A673 (cell line): ENCODE data around the gene OFD1. TPM values are rescaled to one million over a fixed set of nuclear protein-coding genes. Genes with fewer than 3 reads are reported as not detected.
A peak's percentile ranks its signal among the peaks of the same experiment; 100 is the strongest.

ENCODE experiments used
- BruUV-seq: library from RNA; stranded (reverse); fragments of 400-500 nt; replicated peaks from 2 replicates; lab custom pipeline; 2021; lab: Mats Ljungman, UMichigan
- CTCF ChIA-PET: fragments of 300-600 bp; sonication (Branson Sonifier 250); formaldehyde crosslinking; loops from one replicate; lab custom pipeline; 2022; ENCODE audit warnings: antibody characterized with exemption; lab: Charles Lee
- POLR2A ChIA-PET: fragments of 300-600 bp; sonication (Branson Sonifier 250); formaldehyde crosslinking; loops from one replicate; lab custom pipeline; 2022; ENCODE audit warnings: antibody characterized with exemption; ENCODE audit not compliant: low non-redundant PET; lab: Charles Lee
- DNase-seq: peaks from one replicate; pipeline ENCODE4 v3.0.0-alpha.2; 2015; ENCODE audit warnings: low spot score
- H3K27ac ChIP-seq: fragments of 200-600 bp; sonication (generic); 2 replicates; pipeline ENCODE4 v1.5.1; 2016; ENCODE audit warnings: mixed run types, low read depth, mild to moderate bottlenecking, mixed read lengths, antibody characterized with exemption, low read length; ENCODE audit not compliant: poor library complexity, severe bottlenecking
- H3K27me3 ChIP-seq: fragments of 200-600 bp; sonication (generic); replicated peaks from 2 replicates; pipeline ENCODE4 v1.6.1; 2017; ENCODE audit warnings: mixed run types, low read depth, mild to moderate bottlenecking, mixed read lengths, antibody characterized with exemption, low read length; ENCODE audit not compliant: insufficient read depth, poor library complexity
- H3K36me3 ChIP-seq: fragments of 200-600 bp; sonication (generic); 2 replicates; pipeline ENCODE4 v1.6.1; 2016; ENCODE audit warnings: mixed run types, mild to moderate bottlenecking, mixed read lengths, antibody characterized with exemption, low read length; ENCODE audit not compliant: insufficient read depth, poor library complexity, severe bottlenecking
- H3K4me1 ChIP-seq: fragments of 200-600 bp; sonication (generic); 2 replicates; pipeline ENCODE4 v1.6.1; 2017; ENCODE audit warnings: mixed run types, mild to moderate bottlenecking, mixed read lengths, antibody characterized with exemption, low read length; ENCODE audit not compliant: insufficient read depth, poor library complexity, severe bottlenecking
- H3K4me3 ChIP-seq: fragments of 200-600 bp; sonication (generic); 2 replicates; pipeline ENCODE4 v1.5.1; 2016; ENCODE audit warnings: low read depth, mixed run types, mild to moderate bottlenecking, mixed read lengths, low read length; ENCODE audit not compliant: poor library complexity, severe bottlenecking
- H3K9me3 ChIP-seq: fragments of 200-600 bp; sonication (generic); 2 replicates; pipeline ENCODE4 v1.6.1; 2016; ENCODE audit warnings: mixed run types, low read depth, mild to moderate bottlenecking, mixed read lengths, antibody characterized with exemption, low read length; ENCODE audit not compliant: poor library complexity, severe bottlenecking
- EZH2 ChIP-seq: fragments of 200-600 bp; sonication (generic); IDR thresholded peaks from 2 replicates; pipeline ENCODE4 v1.6.1; 2017; ENCODE audit warnings: borderline replicate concordance, low read depth, mild to moderate bottlenecking, mixed read lengths, antibody characterized with exemption, low read length; ENCODE audit not compliant: poor library complexity, severe bottlenecking
- intact Hi-C: fragments of 100-400 bp; cut with micrococcal nuclease; formaldehyde crosslinking; loops from one replicate; pipeline ENCODE4 v1.10.0; 2022; ENCODE audit not compliant: unreplicated experiment
- total RNA-seq: library from RNA; stranded (reverse); gene quantifications from 2 replicates; pipeline ENCODE4 v1.2.3, GENCODE V29; 2021
- TF ChIP-seq, protein P1 (sequence below): fragments of 300-800, 200-600 bp; sonication (generic); conservative IDR thresholded peaks from 2 replicates; pipeline ENCODE4 v1.5.1; 2017; ENCODE audit warnings: low read depth, mild to moderate bottlenecking, antibody characterized with exemption, low read length, moderate library complexity, mixed read lengths

Gene OFD1
- total RNA-seq, 1 experiment from 2014 or later = 28.6 TPM

DNA sequence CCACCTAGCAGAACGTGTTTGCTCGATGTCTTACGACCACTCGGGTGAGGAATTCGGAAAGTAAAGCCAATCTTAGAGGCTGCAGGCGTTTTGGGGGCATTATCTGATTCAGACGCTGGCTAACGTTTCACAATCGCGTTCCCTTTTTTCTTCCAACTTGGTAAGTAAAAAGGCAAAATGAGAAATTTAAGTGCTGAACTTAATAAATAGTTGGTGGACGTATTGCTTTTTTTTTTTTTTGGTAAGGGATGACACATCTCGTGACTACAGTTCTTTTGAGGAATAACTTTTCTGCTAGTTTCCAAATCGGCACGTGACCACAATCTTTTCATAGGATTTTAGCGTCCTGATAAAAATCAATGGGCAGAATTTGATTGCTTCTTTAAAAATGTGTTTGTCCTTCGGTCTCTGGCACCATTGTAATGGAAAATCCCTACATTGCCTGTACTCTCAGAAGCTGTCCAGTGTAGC is 44.8 kb upstream of the OFD1 start:
- Histone ChIP-seq H3K9me3 (no peaks in the 10 kb centered on the region), H3K4me3 (peak overlapping the region; percentile 82), H3K27ac (peak overlapping the region; percentile 87), H3K4me1 (peaks cover 31% of the 10 kb centered on the region), H3K36me3 (no peaks in the 10 kb centered on the region), H3K27me3 (peaks cover 5% of the 10 kb centered on the region)
- TF ChIP-seq, protein P1, sequence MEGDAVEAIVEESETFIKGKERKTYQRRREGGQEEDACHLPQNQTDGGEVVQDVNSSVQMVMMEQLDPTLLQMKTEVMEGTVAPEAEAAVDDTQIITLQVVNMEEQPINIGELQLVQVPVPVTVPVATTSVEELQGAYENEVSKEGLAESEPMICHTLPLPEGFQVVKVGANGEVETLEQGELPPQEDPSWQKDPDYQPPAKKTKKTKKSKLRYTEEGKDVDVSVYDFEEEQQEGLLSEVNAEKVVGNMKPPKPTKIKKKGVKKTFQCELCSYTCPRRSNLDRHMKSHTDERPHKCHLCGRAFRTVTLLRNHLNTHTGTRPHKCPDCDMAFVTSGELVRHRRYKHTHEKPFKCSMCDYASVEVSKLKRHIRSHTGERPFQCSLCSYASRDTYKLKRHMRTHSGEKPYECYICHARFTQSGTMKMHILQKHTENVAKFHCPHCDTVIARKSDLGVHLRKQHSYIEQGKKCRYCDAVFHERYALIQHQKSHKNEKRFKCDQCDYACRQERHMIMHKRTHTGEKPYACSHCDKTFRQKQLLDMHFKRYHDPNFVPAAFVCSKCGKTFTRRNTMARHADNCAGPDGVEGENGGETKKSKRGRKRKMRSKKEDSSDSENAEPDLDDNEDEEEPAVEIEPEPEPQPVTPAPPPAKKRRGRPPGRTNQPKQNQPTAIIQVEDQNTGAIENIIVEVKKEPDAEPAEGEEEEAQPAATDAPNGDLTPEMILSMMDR = no peak
- ChIA-PET CTCF (interaction anchor here (0.7 kb wide), 1 partner anchor 1890 kb away, joined by 6 read pairs; no protein-coding TSS in a partner anchor), POLR2A (no interaction called here)
- no peak for DNase-seq
- TSS peak; percentile 67 for BruUV-seq
- intact Hi-C loops = no loop called here

DNA sequence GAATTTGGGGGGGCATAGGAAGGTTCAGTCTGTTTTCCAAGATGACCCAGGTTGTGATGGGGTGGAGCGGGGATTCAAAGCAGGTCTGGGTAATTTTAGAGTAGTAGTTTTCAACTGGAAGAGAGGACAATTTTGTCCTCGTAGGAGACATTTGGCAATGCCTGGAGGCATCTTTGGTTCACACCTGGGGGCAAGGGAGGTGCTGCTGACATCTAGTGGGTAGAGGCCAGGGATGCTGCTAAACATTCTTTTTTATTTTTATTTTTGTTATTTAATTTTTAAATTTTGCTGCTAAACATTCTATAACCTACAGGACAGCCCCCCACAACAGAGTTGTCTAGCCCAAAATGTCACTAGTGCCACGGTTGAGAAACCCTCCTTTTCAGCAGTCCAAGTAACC is 43.7 kb upstream of the OFD1 start:
- Histone ChIP-seq H3K27ac (no peak overlapping the region), H3K27me3 (peaks cover 5% of the 10 kb centered on the region), H3K36me3 (no peaks in the 10 kb centered on the region), H3K9me3 (no peaks in the 10 kb centered on the region), H3K4me1 (peaks cover 37% of the 10 kb centered on the region), H3K4me3 (peak overlapping the region; percentile 82)
- TF ChIP-seq, protein P1 = no peak
- no peak for TF ChIP-seq EZH2
- ChIA-PET CTCF (no interaction called here), POLR2A (no interaction called here)
- no peak for DNase-seq
- intact Hi-C loops = no loop called here
- no TSS peak for BruUV-seq

DNA sequence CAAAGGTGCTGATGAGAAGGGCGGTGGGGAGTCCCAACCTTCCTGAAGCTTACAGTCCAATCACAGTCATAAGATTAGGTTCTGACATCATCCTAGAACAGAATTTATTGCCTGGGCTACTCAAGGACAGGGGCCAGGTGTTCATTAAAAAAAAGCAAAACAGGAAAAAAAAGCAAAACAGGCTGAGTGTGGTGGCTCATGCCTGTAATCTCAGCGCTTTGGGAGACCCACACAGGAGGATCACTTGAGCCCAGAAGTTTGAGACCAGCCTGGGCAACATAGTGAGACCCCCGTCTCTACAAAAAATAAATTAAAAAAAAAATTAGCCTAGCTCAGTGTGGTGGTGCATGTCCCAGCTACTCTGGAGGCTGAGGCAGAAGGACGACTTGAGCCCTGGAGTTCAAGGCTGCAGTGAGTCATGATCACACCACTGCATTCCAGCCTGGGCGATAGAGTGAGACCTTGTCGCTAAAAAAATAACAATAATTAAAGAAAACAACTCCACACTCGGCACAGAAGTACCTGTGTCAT is 42.6 kb upstream of the OFD1 start:
- ChIA-PET CTCF (no interaction called here), POLR2A (no interaction called here)
- no TSS peak for BruUV-seq
- peaks cover 37% of the 10 kb centered on the region for H3K4me1 ChIP-seq
- H3K27me3 ChIP-seq = peaks cover 5% of the 10 kb centered on the region
- no peak for DNase-seq
- no peak overlapping the region for H3K4me3 ChIP-seq
- no peak for TF ChIP-seq EZH2
- TF ChIP-seq, protein P1 = no peak
- no peak overlapping the region for H3K27ac ChIP-seq
- H3K36me3 ChIP-seq = no peaks in the 10 kb centered on the region
- H3K9me3 ChIP-seq = no peaks in the 10 kb centered on the region
- intact Hi-C loops = no loop called here
